GM12891 (cell line): ENCODE results near the gene PPT2.

ENCODE experiments used
- DNase-seq: peaks from one replicate; pipeline ENCODE4 v3.0.0; 2011; ENCODE audit warnings: low spot score; ENCODE audit not compliant: insufficient read length
- FAIRE-seq: peaks from 2 replicates; lab custom pipeline; 2011; peaks lifted over from hg19 to GRCh38; lab: Jason Lieb, UNC
- PAX5 ChIP-seq: IDR thresholded peaks from 2 replicates; pipeline ENCODE4 v1.6.1; 2011; ENCODE audit warnings: low read length, moderate library complexity, mild to moderate bottlenecking; ENCODE audit not compliant: insufficient read depth, severe bottlenecking
- POLR2A ChIP-seq: IDR thresholded peaks from 2 replicates; pipeline ENCODE4 v1.6.1; 2011; ENCODE audit warnings: low read depth, low read length, control low read depth
- POLR2AphosphoS5 ChIP-seq: IDR thresholded peaks from 2 replicates; pipeline ENCODE4 v1.6.1; 2011; ENCODE audit warnings: low read depth, low read length, control low read depth
- POU2F2 ChIP-seq: IDR thresholded peaks from 2 replicates; pipeline ENCODE4 v1.6.1; 2011; ENCODE audit warnings: low read depth, mild to moderate bottlenecking, control low read depth, low read length, moderate library complexity
- SPI1 ChIP-seq: IDR thresholded peaks from 2 replicates; pipeline ENCODE4 v1.6.1; 2011; ENCODE audit warnings: low read depth, low read length, control low read depth
- TAF1 ChIP-seq: IDR thresholded peaks from 2 replicates; pipeline ENCODE4 v1.6.1; 2011; ENCODE audit warnings: low read depth, low read length, control low read depth

Gene PPT2

GRCh38 chr6:32112431-32112980 lies 41.4 kb upstream of the PPT2 start:
- DNase-seq, result no peak
- FAIRE-seq, result no peak
- TF ChIP-seq PAX5, result no peak
- no peak for TF ChIP-seq POU2F2
- TF ChIP-seq POLR2AphosphoS5, result no peak
- no peak for TF ChIP-seq SPI1
- no peak for TF ChIP-seq TAF1
- no peak for TF ChIP-seq POLR2A

- DNase-seq, result no peak
- no peak for TF ChIP-seq TAF1
- 0 out of 2 replicates have a peak, but pooled peaks have one; percentile 43 for TF ChIP-seq POLR2A
- no peak for TF ChIP-seq POU2F2
- no peak; the same call in 1 of the 2 replicates for TF ChIP-seq POLR2AphosphoS5
- no peak for FAIRE-seq
Observed at GRCh38 chr6:32113386-32114352, 40.3 kb upstream of the PPT2 start.

GRCh38 chr6:32114796-32115195 lies 39.1 kb upstream of the PPT2 start:
- TF ChIP-seq POLR2A, result no peak
- TF ChIP-seq POU2F2, result no peak
- no peak for TF ChIP-seq POLR2AphosphoS5
- no peak for TF ChIP-seq TAF1
- TF ChIP-seq PAX5, result no peak
- no peak for TF ChIP-seq SPI1
- DNase-seq, result no peak
- no peak for FAIRE-seq

GRCh38 chr6:32115623-32116022 lies 38.3 kb upstream of the PPT2 start:
- FAIRE-seq, result no peak
- no peak for TF ChIP-seq PAX5
- no peak for TF ChIP-seq POU2F2
- no peak for TF ChIP-seq SPI1
- no peak for TF ChIP-seq TAF1
- TF ChIP-seq POLR2AphosphoS5, result no peak
- no peak for TF ChIP-seq POLR2A
- no peak for DNase-seq

- no peak for DNase-seq
- TF ChIP-seq TAF1, result no peak
- no peak for TF ChIP-seq POLR2AphosphoS5
- no peak for TF ChIP-seq POLR2A
- TF ChIP-seq PAX5, result no peak
- no peak for TF ChIP-seq SPI1
- no peak for TF ChIP-seq POU2F2
- no peak for FAIRE-seq
Observed at GRCh38 chr6:32116674-32117073, 37.3 kb upstream of the PPT2 start.

- no peak for TF ChIP-seq POLR2A
- TF ChIP-seq POLR2AphosphoS5, result no peak
- TF ChIP-seq POU2F2, result no peak
- no peak for TF ChIP-seq TAF1
- no peak for TF ChIP-seq PAX5
- TF ChIP-seq SPI1, result no peak
- FAIRE-seq (no peak), DNase-seq (no peak)
Observed at GRCh38 chr6:32117461-32117860, 36.5 kb upstream of the PPT2 start.

GRCh38 chr6:32118782-32119628 lies 34.9 kb upstream of the PPT2 start:
- FAIRE-seq (peak; percentile 33), DNase-seq (peak; percentile 74)
- TF ChIP-seq TAF1, result no peak
- no peak for TF ChIP-seq POLR2AphosphoS5
- TF ChIP-seq POU2F2, result no peak
- no peak for TF ChIP-seq SPI1
- TF ChIP-seq POLR2A, result no peak
- TF ChIP-seq PAX5, result no peak

- TF ChIP-seq POU2F2 (no peak), TAF1 (no peak), POLR2A (no peak), PAX5 (no peak), SPI1 (no peak), POLR2AphosphoS5 (no peak)
- FAIRE-seq (no peak), DNase-seq (no peak)
Observed at GRCh38 chr6:32120573-32121059, 33.3 kb upstream of the PPT2 start.

- DNase-seq, result no peak
Observed at GRCh38 chr6:32123681-32124080, 30.3 kb upstream of the PPT2 start.

More at GRCh38 chr6:32123681-32124080, 30.3 kb upstream of the PPT2 start:
- FAIRE-seq, result no peak
- TF ChIP-seq POU2F2, result no peak
- no peak for TF ChIP-seq POLR2A
- TF ChIP-seq PAX5, result no peak
- TF ChIP-seq POLR2AphosphoS5, result no peak
- TF ChIP-seq SPI1, result no peak
- TF ChIP-seq TAF1, result no peak
